Panc1 (cell line): ENCODE data around the gene STS. TPM values are rescaled to one million over a fixed set of nuclear protein-coding genes. Genes with fewer than 3 reads are reported as not detected.

Source experiments
- ATAC-seq: fragments of 200-7000 bp; cut with Tn5 transposase; 2 replicates; pipeline ENCODE4 v1.9.1; 2020; ENCODE audit warnings: mild to moderate bottlenecking, moderate library complexity
- BruUV-seq: library from RNA; stranded (reverse); fragments of 400-500 nt; replicated peaks from 2 replicates; lab custom pipeline; 2021; lab: Mats Ljungman, UMichigan
- CTCF ChIA-PET: fragments of 300-600 bp; sonication (Branson Sonifier 250); formaldehyde crosslinking; loops from one replicate; lab custom pipeline; 2022; ENCODE audit warnings: antibody characterized with exemption; lab: Charles Lee
- POLR2A ChIA-PET: fragments of 300-600 bp; sonication (Branson Sonifier 250); formaldehyde crosslinking; loops from one replicate; lab custom pipeline; 2022; ENCODE audit warnings: antibody characterized with exemption; lab: Charles Lee
- DNase-seq: peaks from one replicate; pipeline ENCODE4 v3.0.0-alpha.2; 2010; ENCODE audit warnings: low read depth, low spot score
- H3K27ac ChIP-seq: 2 replicates; pipeline ENCODE4 v1.5.1; 2011; ENCODE audit warnings: mild to moderate bottlenecking, low read length, inconsistent platforms
- H3K27me3 ChIP-seq: fragments of 200-500 bp; sonication (Bioruptor generic); 2 replicates; pipeline ENCODE4 v1.6.0; 2014; ENCODE audit warnings: low read length, inconsistent platforms; ENCODE audit not compliant: control insufficient read depth, insufficient read depth
- H3K36me3 ChIP-seq: fragments of 200-500 bp; sonication (Bioruptor generic); 2 replicates; pipeline ENCODE4 v1.5.1; 2014; ENCODE audit warnings: inconsistent platforms, mild to moderate bottlenecking, low read length, moderate library complexity; ENCODE audit not compliant: control insufficient read depth, insufficient read depth
- H3K4me1 ChIP-seq: 2 replicates; pipeline ENCODE4 v1.5.1; 2011; ENCODE audit warnings: inconsistent platforms, mild to moderate bottlenecking, low read length, moderate library complexity; ENCODE audit not compliant: control insufficient read depth, insufficient read depth
- H3K4me3 ChIP-seq, 2 experiments: 2 replicates each; pipeline ENCODE4 v1.5.1; 2011 to 2012; ENCODE audit warnings: low read depth in 2 of 2, low read length in 2 of 2, mild to moderate bottlenecking in 2 of 2, inconsistent platforms in 1 of 2, moderate library complexity in 1 of 2
- H3K9me3 ChIP-seq: fragments of 200-500 bp; sonication (Bioruptor generic); 2 replicates; pipeline ENCODE4 v1.5.1; 2014; ENCODE audit warnings: low read depth, mild to moderate bottlenecking, inconsistent platforms, low read length, moderate library complexity; ENCODE audit not compliant: control insufficient read depth, insufficient read depth
- CTCF ChIP-seq: fragments of 450-650 bp; IDR thresholded peaks from 2 replicates; pipeline ENCODE4 v1.5.1; 2017; ENCODE audit warnings: mild to moderate bottlenecking
- POLR2AphosphoS5 ChIP-seq: IDR thresholded peaks from 2 replicates; pipeline ENCODE4 v1.6.1; 2012; ENCODE audit warnings: mild to moderate bottlenecking, low read depth, low read length, moderate library complexity
- REST ChIP-seq, 2 experiments: IDR thresholded peaks; 2 replicates each; pipeline ENCODE4 v1.6.1; 2011 to 2012; ENCODE audit warnings: low read depth in 2 of 2, control low read depth in 1 of 2, low read length in 1 of 2, mild to moderate bottlenecking in 1 of 2, moderate library complexity in 1 of 2; ENCODE audit not compliant: insufficient read depth in 1 of 2
- SIN3A ChIP-seq: IDR thresholded peaks from 2 replicates; pipeline ENCODE4 v1.6.1; 2012; ENCODE audit warnings: low read depth, mild to moderate bottlenecking, low read length, moderate library complexity, borderline replicate concordance; ENCODE audit not compliant: insufficient read depth
- TCF7L2 ChIP-seq: IDR thresholded peaks from 2 replicates; pipeline ENCODE4 v1.6.1; 2011; ENCODE audit warnings: mild to moderate bottlenecking, low read depth, low read length, inconsistent platforms
- in situ Hi-C: cut with HindIII; loops from 2 replicates; pipeline ENCODE4 v1.10.0; 2016; ENCODE audit warnings: low sequenced_read_pairs, low pct_unique_long_range_greater_than_20kb
- intact Hi-C: fragments of 100-400 bp; cut with micrococcal nuclease; formaldehyde crosslinking; loops from one replicate; pipeline ENCODE4 v1.10.0; 2022; ENCODE audit not compliant: unreplicated experiment
- total RNA-seq: library from RNA; stranded (reverse); gene quantifications from one replicate; pipeline ENCODE4 v1.2.1, GENCODE V29; 2021; ENCODE audit not compliant: unreplicated experiment

Gene STS
- total RNA-seq, 1 experiment from 2014 or later = 2.0 TPM

- Histone ChIP-seq H3K27ac (no peak overlapping the region), H3K4me3 (no peak overlapping the region), H3K9me3 (no peaks in the 10 kb centered on the region), H3K4me1 (no peaks in the 10 kb centered on the region), H3K36me3 (no peaks in the 10 kb centered on the region), H3K27me3 (no peaks in the 10 kb centered on the region)
- intact Hi-C loops (no loop called here), in situ Hi-C loops (no loop called here)
- ChIA-PET CTCF (no interaction called here), POLR2A (no interaction called here)
- ATAC-seq (no peak), DNase-seq (no peak)
- no TSS peak for BruUV-seq
- no peak for TF ChIP-seq REST (IDR thresholded peaks at IDR 0.05; ENCODE audit: insufficient read depth in 1 of 2, low read depth in 2 of 2, low read length in 1 of 2)
- TF ChIP-seq POLR2AphosphoS5 = no peak
- no peak for TF ChIP-seq SIN3A
- TF ChIP-seq CTCF = no peak
- no peak for TF ChIP-seq TCF7L2
These were observed 15.9 kb upstream of the STS start for GRCh38 chrX:7131621-7132020.

- Histone ChIP-seq H3K27ac (no peak overlapping the region), H3K36me3 (no peaks in the 10 kb centered on the region), H3K4me1 (no peaks in the 10 kb centered on the region), H3K4me3 (no peak overlapping the region), H3K9me3 (no peaks in the 10 kb centered on the region), H3K27me3 (no peaks in the 10 kb centered on the region)
- DNase-seq (no peak), ATAC-seq (no peak)
- intact Hi-C loops (no loop called here), in situ Hi-C loops (no loop called here)
- no TSS peak for BruUV-seq
- no peak for TF ChIP-seq SIN3A
- peak; percentile 58 for TF ChIP-seq CTCF
- TF ChIP-seq REST (IDR thresholded peaks at IDR 0.05; ENCODE audit: insufficient read depth in 1 of 2, low read depth in 2 of 2, low read length in 1 of 2) = no peak
- ChIA-PET POLR2A (no interaction called here), CTCF (no interaction called here)
These were observed 15.0 kb upstream of the STS start for GRCh38 chrX:7132335-7133049.
